Measurements from ENCODE around the gene ALKBH5. TPM values are rescaled to one million over a fixed set of nuclear protein-coding genes. Genes with fewer than 3 reads are reported as not detected.

The ALKBH5 gene
- total RNA-seq, 1 donor from 2014 or later, result 123 TPM

Other genes starting within 250 kb of the ALKBH5 start
- 81.3 TPM for gene TOM1L2, start 211.4 kb upstream of the ALKBH5 start, total RNA-seq
- 6.7 TPM for gene DRC3, start 211.0 kb upstream of the ALKBH5 start, total RNA-seq
- gene ATPAF2, start 144.7 kb upstream of the ALKBH5 start, total RNA-seq, result 37.6 TPM
- 12.0 TPM for gene GID4, start 144.4 kb upstream of the ALKBH5 start, total RNA-seq
- gene DRG2, start 95.9 kb upstream of the ALKBH5 start, total RNA-seq, result 36.4 TPM
- gene MYO15A, start 75.1 kb upstream of the ALKBH5 start, total RNA-seq, result 3.3 TPM
- 19.6 TPM for gene LLGL1, start 41.8 kb downstream of the ALKBH5 start, total RNA-seq
- gene FLII, start 74.9 kb downstream of the ALKBH5 start, total RNA-seq, result 290 TPM
- 22.8 TPM for gene MIEF2, start 76.8 kb downstream of the ALKBH5 start, total RNA-seq
- gene TOP3A, start 131.2 kb downstream of the ALKBH5 start, total RNA-seq, result 25.6 TPM
- gene SMCR8, start 131.5 kb downstream of the ALKBH5 start, total RNA-seq, result 19.4 TPM
- gene SHMT1, start 179.7 kb downstream of the ALKBH5 start, total RNA-seq, result 28.0 TPM
- 0.14 TPM for gene EVPLL, start 193.9 kb downstream of the ALKBH5 start, total RNA-seq

Measured in mucosa of gallbladder (tissue), 1 donor.